HT-29 (cell line): Measurements from ENCODE around the gene DTNBP1. TPM values are rescaled to one million over a fixed set of nuclear protein-coding genes. Genes with fewer than 3 reads are reported as not detected.
A peak's percentile ranks its signal among the peaks of the same experiment; 100 is the strongest.
"Not testable (repeated sequence)": the region's sequence is repeated elsewhere in the genome, so short reads cannot be mapped to it uniquely, and the experiment has no call there.

ENCODE experiments used
- DNase-seq: peaks from one replicate; pipeline ENCODE4 v3.0.0-alpha.2; 2015; ENCODE audit warnings: low spot score
- total RNA-seq: library from RNA; depleted of rRNA; stranded (reverse); fragments of >200 nt; shearing (Covaris generic); gene quantifications from 2 replicates; pipeline ENCODE4 v1.2.3, GENCODE V29; 2014

DTNBP1 gene
- total RNA-seq, 1 experiment from 2014 or later = 7.1 TPM

DNA sequence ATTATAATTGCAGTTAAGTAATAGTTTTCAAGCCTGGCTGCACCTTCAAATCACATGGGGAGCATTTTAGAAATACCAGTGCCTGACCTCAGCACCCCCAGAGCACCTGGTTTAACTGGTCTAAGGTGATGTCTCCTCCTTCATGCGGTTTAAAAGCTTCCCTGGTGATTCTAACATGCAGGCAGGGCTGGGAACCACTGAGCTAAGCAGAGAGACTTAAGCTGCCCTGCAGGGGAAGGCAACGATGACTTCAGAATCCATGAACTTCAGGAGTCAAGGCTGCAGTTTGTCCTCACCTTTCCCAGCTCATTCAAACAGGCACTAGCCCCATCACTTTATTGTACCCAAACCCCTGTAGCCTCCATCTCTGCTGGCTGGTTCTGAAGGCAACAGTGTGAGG, 6.1 kb upstream of the DTNBP1 start:
- no peak for DNase-seq

DNA sequence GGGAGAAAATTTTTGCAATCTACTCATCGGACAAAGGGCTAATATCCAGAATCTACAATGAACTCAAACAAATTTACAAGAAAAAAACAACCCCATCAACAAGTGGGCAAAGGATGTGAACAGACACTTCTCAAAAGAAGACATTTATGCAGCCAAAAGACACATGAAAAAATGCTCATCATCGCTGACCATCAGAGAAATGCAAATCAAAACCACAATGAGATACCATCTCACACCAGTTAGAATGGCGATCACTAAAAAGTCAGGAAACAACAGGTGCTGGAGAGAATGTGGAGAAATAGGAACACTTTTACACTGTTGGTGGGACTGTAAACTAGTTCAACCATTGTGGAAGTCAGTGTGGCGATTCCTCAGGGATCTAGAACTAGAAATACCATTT, 4.1 kb upstream of the DTNBP1 start:
- DNase-seq = not testable (repeated sequence)

DNA sequence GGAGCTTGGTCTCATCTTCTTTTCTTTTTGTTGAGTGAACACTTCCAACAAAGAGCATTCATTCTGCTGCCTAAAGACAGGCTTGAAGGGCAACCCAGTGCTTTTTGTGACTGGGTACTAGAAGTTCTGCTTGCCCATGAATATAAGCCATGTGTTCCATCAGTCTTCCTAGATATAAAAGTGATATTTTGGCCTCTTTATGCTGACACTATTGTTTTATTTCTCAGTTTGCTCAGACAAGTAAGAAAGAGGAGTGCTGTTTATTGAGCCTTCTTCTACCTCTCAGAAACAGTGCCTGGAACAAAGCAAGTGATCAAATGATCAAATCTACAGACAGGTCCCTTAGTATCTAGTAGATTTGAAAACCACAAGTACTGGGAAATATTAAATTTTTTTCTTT, 2.4 kb upstream of the DTNBP1 start:
- no peak for DNase-seq

DNA sequence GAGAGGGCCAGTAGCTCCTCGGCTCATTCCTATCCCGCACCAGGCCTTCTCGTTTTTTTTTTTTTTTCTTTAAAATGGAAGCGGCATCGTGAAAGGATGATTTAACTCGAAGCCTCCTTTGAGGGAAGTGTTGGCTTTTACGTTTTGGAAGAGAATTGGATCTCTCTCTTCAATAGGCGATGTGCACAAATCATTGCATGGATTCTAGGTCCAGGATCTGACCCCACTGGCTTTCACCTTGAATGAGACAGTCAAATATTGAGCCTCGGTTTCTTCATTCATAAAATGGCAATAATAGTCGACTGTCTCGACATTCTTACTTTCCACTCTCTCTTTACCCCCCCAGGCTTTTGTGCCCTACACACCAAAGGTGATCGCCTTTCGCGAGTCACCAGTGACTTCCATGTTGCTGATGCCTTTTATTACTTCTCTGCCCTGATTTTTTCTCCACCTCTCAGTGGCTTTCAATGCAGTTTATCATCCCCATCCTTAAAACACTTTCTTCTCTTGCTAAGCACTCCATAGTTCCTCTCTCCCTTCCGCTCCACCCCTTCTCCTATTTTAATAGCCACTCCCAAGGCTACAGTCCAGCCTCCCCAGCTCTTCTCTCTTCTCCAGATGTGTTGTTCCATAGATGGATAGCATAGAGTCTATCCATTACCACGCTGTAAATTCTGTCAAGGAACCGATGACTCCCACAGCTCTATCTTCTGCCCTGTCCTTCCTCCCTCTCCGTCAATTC, 473 bp upstream of the DTNBP1 start:
- no peak for DNase-seq

DNA sequence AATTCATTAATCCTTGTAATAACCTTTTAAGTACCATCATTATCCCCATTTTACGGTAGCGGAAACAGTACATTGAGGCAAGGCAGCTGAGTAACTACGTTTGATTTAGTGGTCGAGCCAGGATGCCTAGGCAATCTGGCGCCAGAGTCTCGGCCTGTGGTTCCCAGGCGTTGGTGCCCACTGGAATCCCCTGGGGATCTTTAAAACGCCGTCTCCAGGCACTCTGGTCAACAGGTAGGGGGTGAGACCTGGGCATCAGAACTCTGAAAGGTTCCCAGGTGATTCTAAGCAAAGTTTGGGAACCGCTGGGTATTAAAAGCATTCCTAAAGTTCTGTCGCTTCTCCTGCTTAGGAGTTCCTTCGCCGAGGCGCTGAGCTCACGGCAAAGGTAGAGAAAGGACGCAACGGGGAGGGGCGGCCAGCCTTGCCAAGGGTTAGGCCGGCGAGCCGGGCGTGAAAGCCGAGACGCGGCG, 939 bp downstream of the DTNBP1 start:
- no peak for DNase-seq

DNA sequence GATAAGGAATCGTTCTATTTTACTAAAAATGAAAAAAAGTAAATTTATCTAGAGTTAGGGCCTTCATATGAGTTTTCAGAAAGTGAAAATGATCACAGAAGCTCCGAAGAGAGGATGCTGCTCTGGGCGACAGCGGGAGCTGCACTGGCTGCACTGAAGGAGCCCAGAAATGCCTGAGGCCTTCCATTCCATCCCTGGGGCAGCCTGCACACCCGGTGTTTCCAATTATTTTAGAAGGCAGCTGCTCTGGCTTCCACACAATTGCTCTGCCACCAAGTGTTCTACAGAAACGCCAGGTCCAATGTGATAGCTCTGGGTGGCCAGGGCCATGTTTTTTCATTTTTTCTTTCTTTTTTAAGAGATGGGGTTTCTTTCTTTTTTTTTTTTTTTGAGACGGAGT, 3.6 kb downstream of the DTNBP1 start:
- DNase-seq = no peak

DNA sequence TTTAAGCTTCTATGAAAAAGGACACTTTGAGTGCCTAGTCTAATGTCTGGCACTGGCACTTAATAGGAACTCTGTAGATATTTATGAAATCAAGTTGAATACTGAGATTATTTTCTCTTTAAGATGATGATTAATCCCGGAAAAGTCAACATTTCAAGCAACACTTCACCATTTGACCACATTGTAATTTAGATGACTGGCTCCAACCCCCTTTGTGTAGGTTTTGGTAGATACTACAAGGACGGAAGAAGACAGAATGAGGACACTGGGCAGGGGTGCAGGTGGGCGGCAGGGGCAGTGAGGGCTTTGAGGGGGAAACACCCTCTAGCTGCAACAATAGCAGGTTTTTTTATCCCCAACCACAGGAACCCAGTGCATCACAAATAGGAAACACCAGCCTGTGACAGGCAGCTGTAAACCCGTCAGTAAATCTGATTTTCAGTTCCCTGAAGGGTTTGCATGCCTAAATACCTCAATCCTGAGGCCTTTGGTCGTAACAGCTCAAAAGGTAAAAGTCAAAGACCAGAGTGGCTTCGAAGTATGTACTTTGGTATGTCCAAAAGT, 4.6 kb downstream of the DTNBP1 start:
- DNase-seq = no peak

DNA sequence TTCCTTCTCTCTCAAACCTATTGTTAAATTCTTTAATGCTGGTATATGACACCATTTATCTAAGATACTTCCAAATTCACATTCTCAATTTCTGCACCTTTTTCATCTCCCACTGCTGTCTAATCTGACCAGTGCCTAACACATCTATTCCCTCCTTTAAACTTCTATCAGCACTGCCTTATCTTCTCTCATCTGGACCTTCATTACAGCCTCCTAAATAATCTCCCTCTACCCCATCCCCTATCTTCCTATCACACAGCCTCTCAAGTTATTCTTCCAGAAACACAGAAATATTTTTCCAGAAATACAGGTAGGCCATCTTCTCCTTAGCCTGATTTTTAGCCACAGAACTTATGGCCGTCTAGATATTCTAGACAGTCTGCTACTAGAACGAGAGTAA, 5.5 kb downstream of the DTNBP1 start:
- DNase-seq = no peak

DNA sequence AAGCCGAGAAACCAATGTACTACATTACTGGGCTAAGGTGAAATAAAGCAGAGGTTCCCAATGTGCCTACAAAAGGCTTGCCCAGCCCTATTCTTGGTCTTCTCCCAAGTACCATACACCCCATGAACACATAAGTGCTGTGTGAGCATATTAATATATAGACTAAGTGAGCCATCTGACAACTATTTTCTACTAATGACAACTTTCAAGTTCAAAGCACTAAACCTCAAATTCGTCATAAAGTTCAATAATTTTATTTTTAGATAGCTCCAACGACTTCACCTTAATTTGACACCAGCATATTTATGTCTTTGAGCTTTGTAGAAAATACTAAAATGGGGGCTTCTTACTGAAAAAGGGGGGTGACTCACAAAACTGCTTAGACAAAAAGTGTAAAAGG, 6.7 kb downstream of the DTNBP1 start:
- no peak for DNase-seq

DNA sequence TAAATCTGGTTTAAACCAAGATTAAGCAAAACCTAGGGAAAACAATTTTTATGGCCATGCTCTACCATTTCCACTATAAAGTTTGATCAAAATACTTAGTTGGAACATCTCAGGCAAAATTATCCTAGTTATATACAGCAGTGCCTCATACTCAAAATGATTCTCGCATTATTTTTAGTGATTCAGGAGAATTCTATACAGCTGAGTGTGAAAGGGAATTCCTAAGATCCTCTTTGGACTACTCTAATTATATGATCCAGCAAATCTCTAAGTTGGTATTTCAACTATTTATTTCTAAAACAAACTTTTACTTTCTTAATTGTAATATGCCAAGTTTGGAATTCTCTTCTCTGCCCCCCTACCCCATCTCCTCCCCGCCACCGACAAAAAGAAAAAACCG, 8.6 kb downstream of the DTNBP1 start:
- DNase-seq = no peak

DNA sequence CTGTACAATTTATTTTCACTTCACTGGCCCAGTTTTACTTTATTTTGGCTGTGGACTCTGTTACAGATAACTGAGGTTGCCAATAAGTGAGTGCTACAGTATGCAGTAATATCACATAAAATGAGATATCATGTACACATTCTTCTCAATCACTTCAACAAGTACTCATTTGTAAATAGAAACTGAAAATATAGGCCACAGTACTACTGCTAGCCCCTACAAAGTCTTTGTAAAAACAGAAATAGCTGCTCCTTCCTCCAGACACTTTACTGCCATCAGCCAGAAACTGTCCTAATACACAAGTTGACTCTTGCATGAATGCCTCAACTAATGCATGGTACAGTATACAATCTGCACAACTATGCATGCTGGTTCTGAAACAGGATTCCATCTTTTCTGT, 9.2 kb downstream of the DTNBP1 start:
- no peak for DNase-seq

DNA sequence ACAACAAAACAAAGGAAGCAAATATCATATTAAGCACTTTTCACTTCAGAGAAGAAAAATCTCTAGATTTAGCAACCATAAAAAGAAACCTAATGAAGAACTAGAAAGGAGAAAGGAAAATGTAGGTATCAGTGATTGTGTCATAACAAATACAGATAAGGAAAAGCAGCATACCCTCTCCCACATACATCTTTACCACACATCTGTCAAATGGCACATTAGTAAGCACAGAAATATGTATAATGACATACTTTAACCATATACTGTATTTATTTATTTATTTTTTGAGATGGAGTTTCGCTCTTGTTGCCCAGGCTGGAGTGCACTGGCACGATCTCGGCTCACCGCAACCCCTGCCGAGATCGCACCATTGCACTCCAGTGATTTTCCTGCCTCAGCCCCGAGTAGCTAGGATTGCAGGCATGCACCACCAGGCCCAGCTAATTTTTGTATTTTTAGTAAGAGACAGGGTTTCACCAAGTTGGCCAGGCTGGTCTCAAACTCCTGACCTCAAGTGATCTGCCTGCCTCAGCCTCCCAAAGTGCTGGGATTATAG, 12.7 kb downstream of the DTNBP1 start:
- DNase-seq = not testable (repeated sequence)

DNA sequence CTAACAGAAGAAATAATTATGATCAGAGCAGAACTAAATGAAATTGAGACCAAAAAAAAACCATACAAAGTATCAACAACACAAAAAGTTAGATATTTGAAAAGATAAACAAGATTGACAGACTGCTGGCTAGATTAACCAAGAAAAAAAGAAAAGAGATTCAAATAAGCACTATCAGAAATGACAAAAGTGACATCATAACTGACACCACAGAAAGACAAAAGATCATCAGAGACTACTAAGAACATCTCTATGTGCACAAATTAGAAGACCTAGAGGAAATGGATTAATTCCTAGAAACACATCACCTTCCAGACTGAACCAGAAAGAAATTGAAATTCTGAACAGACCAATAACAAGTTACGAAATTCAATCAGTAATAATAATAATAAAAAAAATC, 17.9 kb downstream of the DTNBP1 start:
- DNase-seq = no peak

DNA sequence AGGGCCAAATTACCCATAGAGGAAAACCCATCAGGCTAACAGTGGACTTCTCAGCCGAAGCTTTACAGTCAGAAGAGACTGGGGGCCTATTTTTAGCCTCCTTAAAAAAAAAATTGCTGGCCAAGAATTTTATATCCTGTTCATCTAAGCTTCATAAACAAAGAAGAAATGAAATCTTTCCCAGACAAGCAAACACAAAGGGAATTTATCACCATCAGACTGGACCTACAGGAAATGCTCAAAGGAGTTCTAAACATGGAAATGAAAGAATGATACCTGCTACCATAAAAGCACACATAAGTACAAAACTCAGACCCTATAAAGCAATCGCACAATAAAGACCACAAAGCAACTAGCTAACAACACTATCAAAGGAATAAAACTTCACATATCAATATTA, 19.3 kb downstream of the DTNBP1 start:
- no peak for DNase-seq

DNA sequence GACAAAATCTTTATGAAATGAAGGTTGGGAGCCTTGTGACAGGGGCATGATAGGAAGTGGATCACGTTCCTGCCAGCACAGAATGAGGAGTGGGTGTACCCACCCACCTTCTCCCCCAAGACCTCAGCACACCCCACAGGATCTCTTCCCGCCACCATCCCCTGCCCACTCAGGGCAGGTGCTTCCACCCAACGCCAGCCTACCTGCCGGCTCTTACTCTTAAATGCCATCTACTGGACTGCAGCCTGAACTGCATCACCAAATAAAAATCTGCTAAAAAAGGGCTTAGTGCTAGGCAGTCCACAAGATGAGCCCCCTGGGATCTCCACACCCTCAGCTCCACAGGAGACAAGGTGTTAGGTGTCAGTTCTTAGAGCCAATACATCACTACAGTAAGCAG, 20.6 kb downstream of the DTNBP1 start:
- DNase-seq = peak; percentile 2

DNA sequence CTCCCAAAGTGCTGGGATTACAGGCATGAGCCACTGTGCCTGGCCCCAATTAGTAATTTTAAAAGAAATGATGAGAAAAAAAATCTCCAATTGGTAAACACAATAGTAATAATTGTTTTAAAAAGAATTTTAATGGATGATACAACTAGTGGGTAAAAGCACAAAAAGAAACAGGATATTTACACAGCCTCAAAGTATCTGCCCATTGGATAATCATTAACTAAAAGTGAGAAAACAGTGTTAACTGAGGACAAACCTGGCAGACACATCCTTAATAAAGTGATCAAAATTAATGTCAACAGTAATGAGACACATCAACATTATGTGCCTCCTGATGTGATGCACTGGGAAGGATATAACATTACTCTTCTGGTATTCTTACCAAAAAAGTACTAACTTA, 24.5 kb downstream of the DTNBP1 start:
- DNase-seq = no peak

DNA sequence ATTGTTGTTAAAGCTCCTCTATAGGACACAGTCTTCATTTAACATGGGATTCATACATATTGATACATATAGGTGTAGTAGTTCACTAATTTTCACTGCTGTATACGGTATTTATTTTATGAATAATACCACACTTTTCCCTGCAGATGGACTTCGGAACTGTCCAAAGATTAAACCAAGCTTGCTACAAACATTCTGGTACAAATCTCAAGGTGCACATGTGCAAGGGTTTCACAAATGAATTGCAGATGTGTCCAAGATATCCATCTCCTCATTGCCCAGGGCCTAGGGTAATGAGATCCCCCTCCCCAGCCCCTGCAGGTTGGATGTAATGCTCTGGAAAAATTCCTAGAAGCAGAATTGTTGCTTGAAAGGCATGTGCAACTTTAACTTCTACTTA, 31.4 kb downstream of the DTNBP1 start:
- no peak for DNase-seq

DNA sequence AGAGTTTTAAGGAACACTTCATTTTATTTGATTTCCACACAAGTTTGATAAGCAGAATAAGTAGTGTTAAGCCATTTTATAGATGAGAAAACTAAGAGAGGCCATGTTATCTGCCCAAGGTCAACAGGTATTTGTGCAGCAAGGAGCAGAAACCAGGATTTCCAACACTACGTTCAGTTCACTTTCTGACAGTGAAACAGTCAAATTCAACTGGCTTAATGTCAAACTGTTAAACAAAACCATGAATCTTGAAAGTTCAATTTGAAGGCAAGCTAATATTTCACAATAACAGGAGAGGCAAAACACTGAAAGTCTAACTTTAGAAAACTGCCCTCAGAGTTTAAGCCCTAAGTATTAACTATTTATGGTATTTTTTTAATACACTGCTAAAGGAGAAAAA, 32.6 kb downstream of the DTNBP1 start:
- no peak for DNase-seq

DNA sequence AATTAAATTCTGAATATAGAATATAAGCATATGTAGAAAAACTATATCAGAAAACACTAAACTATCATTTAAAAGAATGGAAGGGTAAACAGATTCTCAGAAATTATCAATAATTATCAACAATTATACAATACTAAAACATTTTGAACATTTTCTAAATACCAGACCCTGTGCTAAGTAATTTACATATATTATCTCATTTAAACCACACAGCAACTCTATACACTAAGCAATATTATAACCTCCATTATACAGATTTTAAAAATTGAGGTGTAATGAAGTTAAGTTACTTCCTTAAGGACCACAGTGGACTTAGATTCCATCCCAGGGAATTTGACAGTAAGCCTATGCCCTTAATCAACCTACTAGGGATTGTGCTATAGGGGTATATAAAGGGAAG, 33.3 kb downstream of the DTNBP1 start:
- DNase-seq = no peak

DNA sequence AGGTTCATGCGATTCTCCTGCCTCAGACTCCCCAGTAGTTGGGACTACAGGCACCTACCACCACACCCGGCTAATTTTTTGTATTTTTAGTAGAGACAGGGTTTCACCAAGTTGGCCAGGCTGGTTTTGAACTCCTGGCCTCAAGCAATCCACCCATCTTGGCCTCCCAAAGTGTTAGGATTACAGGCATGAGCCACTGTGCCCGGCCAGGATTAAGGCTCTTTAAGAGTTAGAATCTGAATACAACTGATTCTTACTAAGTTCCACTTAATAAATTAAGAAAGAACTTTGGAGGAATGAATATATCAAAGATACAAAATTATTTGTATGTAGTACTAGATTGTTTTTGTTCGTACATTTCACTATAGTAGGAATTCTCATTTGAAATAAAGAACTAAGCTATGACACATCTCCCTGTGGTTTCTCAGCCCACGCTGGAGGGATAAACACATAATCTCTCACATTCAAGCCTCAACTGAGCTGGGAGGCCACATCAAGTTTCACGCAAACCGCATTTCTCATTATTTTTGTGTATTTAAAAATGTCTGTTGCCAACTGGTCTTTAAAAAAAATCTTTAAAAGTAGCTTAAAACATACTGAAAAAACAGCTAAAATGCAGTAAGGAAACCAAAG, 34.2 kb downstream of the DTNBP1 start:
- no peak for DNase-seq

DNA sequence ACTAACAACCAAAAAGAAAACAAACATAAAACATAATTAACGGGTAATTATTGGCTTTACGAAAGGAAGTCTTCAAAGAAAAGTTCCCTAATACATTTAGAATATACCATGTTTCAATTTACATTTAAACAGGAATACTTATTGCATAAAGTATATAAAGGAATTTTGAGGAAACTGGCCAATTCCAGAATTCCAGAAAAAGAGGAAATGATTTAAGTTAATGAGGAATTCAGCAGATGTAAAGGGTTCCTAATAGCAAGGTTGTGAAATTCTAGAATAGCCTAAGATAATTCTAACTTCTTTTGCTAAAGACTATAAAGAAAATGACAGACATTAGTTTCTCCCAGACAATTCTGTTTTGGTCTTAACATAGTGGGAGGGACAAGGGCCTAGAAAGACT, 35.0 kb downstream of the DTNBP1 start:
- DNase-seq = no peak

DNA sequence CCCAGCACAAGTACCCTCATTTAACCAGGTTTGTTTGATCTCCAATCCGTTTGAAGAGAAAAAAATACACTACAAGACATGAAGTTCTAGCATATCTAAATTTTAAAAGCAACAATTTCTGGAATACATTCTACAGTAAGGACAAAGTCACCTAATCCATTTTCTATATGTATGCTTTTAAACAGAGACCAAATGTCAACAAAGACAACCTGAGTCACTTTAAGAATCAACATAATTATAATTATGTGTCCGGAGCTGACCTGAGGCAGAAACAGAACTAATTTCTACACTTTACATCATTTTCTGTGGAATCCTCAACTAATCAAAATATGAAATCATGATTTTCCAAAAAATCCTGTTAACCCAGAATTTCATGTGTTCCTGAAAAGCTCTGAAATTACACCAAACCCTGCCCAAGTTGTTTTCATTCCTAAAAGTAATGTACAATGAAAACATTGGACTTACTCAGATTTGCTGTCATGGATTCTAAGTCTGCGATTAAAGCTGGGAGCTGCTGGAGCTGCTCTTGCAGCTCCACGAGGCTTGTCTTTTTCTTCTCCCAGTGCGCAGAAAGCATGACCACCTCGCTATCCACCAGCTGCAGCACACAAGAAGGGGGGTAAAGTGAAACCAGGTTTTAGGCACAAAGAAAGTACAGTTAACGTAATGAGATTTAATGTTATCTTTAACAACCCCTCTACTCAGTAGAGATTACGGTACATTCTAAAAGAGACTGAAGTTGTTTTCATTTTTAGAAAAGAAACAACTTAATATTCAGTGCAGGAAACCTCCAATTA, 35.8 kb downstream of the DTNBP1 start:
- DNase-seq = no peak
